ENCODE measurements around the gene SRA1. TPM values are rescaled to one million over a fixed set of nuclear protein-coding genes. Genes with fewer than 3 reads are reported as not detected.

Gene SRA1
- total and polyA plus RNA-seq, 7 donors, result 33.4 to 78.0 (median 37.9) TPM

- no peak for DNase-seq
- WGBS, 3 donors, result 90 to 92% (median 91%) methylated on average over 5 of the region's 5 CpGs
- TF ChIP-seq, protein P1, sequence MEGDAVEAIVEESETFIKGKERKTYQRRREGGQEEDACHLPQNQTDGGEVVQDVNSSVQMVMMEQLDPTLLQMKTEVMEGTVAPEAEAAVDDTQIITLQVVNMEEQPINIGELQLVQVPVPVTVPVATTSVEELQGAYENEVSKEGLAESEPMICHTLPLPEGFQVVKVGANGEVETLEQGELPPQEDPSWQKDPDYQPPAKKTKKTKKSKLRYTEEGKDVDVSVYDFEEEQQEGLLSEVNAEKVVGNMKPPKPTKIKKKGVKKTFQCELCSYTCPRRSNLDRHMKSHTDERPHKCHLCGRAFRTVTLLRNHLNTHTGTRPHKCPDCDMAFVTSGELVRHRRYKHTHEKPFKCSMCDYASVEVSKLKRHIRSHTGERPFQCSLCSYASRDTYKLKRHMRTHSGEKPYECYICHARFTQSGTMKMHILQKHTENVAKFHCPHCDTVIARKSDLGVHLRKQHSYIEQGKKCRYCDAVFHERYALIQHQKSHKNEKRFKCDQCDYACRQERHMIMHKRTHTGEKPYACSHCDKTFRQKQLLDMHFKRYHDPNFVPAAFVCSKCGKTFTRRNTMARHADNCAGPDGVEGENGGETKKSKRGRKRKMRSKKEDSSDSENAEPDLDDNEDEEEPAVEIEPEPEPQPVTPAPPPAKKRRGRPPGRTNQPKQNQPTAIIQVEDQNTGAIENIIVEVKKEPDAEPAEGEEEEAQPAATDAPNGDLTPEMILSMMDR (IDR thresholded peaks at IDR 0.05), result no peak
- no peak overlapping the region for H3K4me3 ChIP-seq
- H3K36me3 ChIP-seq (ENCODE audit: insufficient read depth in 1 of 2, low read depth in 1 of 2), result peaks cover 7 to 34% of the 10 kb centered on the region in 2 donors
- no peak for ATAC-seq
- intact Hi-C loops (cut with DNase I), result loop anchor here (5.0 kb wide), 3 partner anchors 71 to 324 kb away; partner anchors contain the start of genes HARS1 (in 1 of the 2), HARS2 (in 1 of the 2) and TMCO6 (in 1 of the 2)
- H3K9me3 ChIP-seq, result no peaks in the 10 kb centered on the region
- H3K4me1 ChIP-seq, result peaks cover 88% of the 10 kb centered on the region
- peak overlapping the region; percentile 97 for H3K27ac ChIP-seq
- H3K27me3 ChIP-seq (ENCODE audit: insufficient read depth in 3 of 3, low read length in 2 of 3), result no peaks in the 10 kb centered on the region
Observed at GRCh38 chr5:140566665-140567064, 9.4 kb upstream of the SRA1 start.

DNA sequence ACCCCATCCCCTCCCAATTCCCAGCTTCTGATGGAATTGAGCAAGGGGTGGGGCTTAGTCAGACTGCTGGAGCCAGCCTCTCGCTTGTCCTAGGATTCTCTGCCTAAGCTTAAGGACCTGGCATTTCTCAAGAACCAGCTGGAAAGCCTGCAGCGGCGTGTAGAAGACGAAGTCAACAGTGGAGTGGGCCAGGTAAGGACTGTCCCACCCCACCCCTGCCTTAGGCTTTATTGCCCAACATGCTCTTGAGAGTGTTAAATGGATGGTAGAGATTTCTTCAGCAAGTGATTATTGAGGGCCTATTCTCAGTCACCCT, 8.5 kb upstream of the SRA1 start:
- DNase-seq (no peak), ATAC-seq (no peak)
- H3K4me3 ChIP-seq, result peak overlapping the region; percentile 82
- peaks cover 81% of the 10 kb centered on the region for H3K4me1 ChIP-seq
- H3K9me3 ChIP-seq, result no peaks in the 10 kb centered on the region
- H3K36me3 ChIP-seq (ENCODE audit: insufficient read depth in 1 of 2, low read depth in 1 of 2), result peaks cover 7 to 43% of the 10 kb centered on the region in 2 donors
- intact Hi-C loops (cut with DNase I), result loop anchor here (2.0 to 5.0 kb wide), 4 partner anchors 72 to 323 kb away; partner anchors contain the start of genes TMCO6 (in 2 of the 2), HARS1 (in 1 of the 2) and HARS2 (in 1 of the 2)
- TF ChIP-seq, protein P1 (IDR thresholded peaks at IDR 0.05), result no peak
- H3K27ac ChIP-seq, result peak overlapping the region; percentile 97
- H3K27me3 ChIP-seq (ENCODE audit: insufficient read depth in 3 of 3, low read length in 2 of 3), result no peaks in the 10 kb centered on the region
- WGBS, 3 donors, result 68 to 85% (median 71%) methylated on average over 4 of the region's 4 CpGs

DNA sequence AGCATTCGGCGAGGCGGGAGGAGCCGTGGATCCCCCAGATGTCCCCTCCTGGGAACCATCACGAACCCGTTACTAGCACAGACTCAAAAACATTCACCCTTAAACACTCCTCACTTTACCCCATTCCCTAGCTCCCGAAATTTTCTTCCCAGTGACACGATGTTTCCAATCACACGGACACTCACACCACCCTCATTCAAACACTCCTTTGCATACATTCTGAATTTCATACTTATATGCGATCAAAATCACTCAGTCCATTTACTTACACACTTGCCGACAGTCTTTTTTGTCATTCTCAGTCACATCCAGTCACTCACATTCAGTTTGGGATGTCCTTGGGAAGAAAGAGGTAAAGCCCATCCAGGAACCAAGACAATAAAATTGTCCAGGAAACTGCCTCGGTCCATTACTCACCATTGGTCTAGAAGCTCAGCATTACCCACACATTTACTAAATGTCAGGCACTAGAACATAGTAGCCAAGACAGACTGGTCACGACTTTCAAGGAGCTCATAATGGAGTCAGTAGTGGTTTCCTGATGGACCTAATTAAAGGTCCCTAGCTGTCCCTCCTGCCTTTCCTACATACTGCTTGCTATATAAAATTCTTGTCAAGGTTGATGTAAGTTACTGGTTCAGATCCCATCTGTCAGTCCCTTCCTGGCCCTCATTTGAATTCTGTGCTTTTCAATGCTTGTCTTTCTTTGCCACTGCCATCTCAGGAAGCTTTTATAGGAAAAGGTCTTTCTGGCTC, 7.9 kb upstream of the SRA1 start:
- ATAC-seq (peak in 1 of 4 donors; percentile 2), DNase-seq (no peak)
- 3 to 4% (median 4%) methylated on average over 13 of the region's 13 CpGs for WGBS, 3 donors
- H3K9me3 ChIP-seq, result no peaks in the 10 kb centered on the region
- intact Hi-C loops (cut with DNase I), result loop anchor here (2.0 to 5.0 kb wide), 4 partner anchors 72 to 323 kb away; partner anchors contain the start of genes TMCO6 (in 2 of the 2), HARS1 (in 1 of the 2) and HARS2 (in 1 of the 2)
- peaks cover 7 to 49% of the 10 kb centered on the region in 2 donors for H3K36me3 ChIP-seq (ENCODE audit: insufficient read depth in 1 of 2, low read depth in 1 of 2)
- TF ChIP-seq, protein P1 (IDR thresholded peaks at IDR 0.05), result no peak
- peaks cover 76% of the 10 kb centered on the region for H3K4me1 ChIP-seq
- H3K4me3 ChIP-seq, result peak overlapping the region; percentile 82
- H3K27me3 ChIP-seq (ENCODE audit: insufficient read depth in 3 of 3, low read length in 2 of 3), result no peaks in the 10 kb centered on the region
- H3K27ac ChIP-seq, result peak overlapping the region; percentile 97

GRCh38 chr5:140564196-140565023, 7.1 kb upstream of the SRA1 start, which contains the start of the genes APBB3 and SLC35A4:
Gene APBB3, minus strand, starts transcription at chr5:140564598. Its CDS starts 353 bp downstream, at chr5:140564245.
Gene SLC35A4, plus strand, starts transcription at chr5:140564828. Its CDS starts 2,342 bp downstream, at chr5:140567170.
- Histone ChIP-seq H3K4me3 (peak within 1 kb of the TSS; percentile 82), H3K4me1 (peaks cover 68% of the 10 kb centered on the region), H3K36me3 (ENCODE audit: insufficient read depth in 1 of 2, low read depth in 1 of 2) (peaks cover 7 to 56% of the 10 kb centered on the region in 2 donors), H3K27ac (peak within 1 kb of the TSS; percentile 97), H3K9me3 (no peaks in the 10 kb centered on the region), H3K27me3 (ENCODE audit: insufficient read depth in 3 of 3, low read length in 2 of 3) (no peaks in the 10 kb centered on the region)
- TF ChIP-seq, protein P1 (IDR thresholded peaks at IDR 0.05), result no peak
- 0 to 1% (median 1%) methylated on average over 70 to 74 of the region's 74 CpGs for WGBS, 3 donors
- intact Hi-C loops (cut with DNase I), result loop anchor here (2.0 to 5.0 kb wide), 4 partner anchors 73 to 322 kb away; partner anchors contain the start of genes TMCO6 (in 2 of the 2), HARS1 (in 1 of the 2) and HARS2 (in 1 of the 2)
- DNase-seq (peak; percentile 98 to 99), ATAC-seq (peak; percentile 89 to 90 (median 90))
